Thyroid gland (tissue), 4 donors: ENCODE results near the gene KCNH4.

Source experiments
- POLR2A ChIP-seq, 2 donors: fragments of 450-650 bp; IDR thresholded peaks; one replicate each; pipeline ENCODE4 v1.6.1; 2017; ENCODE audit warnings: antibody characterized with exemption in 2 of 2, mild to moderate bottlenecking in 2 of 2, moderate library complexity in 1 of 2
- TF ChIP-seq, protein P1 (sequence below), 6 experiments: fragments of 200-600 bp in 3 of 6; fragments of 450-650 bp in 3 of 6; sonication (generic) in 3 of 6; IDR thresholded peaks; one replicate each; pipeline ENCODE4 v1.5.1; 2016 to 2019; ENCODE audit warnings: antibody characterized with exemption in 6 of 6, mild to moderate bottlenecking in 2 of 6, inconsistent platforms in 1 of 6, moderate library complexity in 1 of 6

DNA sequence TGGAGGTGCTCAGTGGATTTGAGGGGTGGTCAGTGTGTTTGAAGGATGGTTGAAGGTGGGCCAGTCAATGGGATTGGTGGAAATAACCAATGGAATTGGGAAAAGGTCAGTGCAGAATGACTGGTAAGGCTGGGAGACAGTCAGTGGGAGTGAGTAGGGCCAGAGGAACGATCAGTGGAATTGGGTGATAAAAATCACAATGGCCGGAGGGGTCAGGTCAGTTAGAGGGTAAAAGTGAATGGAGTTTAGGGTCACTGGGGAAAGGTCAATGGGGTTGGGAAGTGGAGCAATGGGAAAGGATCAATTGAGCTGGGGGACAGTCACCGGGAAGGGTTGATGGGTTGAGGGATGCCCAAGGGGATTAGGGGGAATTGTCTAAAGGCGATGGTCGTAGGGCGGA, 15.2 kb downstream of the KCNH4 start:
- TF ChIP-seq, protein P1, sequence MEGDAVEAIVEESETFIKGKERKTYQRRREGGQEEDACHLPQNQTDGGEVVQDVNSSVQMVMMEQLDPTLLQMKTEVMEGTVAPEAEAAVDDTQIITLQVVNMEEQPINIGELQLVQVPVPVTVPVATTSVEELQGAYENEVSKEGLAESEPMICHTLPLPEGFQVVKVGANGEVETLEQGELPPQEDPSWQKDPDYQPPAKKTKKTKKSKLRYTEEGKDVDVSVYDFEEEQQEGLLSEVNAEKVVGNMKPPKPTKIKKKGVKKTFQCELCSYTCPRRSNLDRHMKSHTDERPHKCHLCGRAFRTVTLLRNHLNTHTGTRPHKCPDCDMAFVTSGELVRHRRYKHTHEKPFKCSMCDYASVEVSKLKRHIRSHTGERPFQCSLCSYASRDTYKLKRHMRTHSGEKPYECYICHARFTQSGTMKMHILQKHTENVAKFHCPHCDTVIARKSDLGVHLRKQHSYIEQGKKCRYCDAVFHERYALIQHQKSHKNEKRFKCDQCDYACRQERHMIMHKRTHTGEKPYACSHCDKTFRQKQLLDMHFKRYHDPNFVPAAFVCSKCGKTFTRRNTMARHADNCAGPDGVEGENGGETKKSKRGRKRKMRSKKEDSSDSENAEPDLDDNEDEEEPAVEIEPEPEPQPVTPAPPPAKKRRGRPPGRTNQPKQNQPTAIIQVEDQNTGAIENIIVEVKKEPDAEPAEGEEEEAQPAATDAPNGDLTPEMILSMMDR (IDR thresholded peaks at IDR 0.05) = no peak
- no peak for TF ChIP-seq POLR2A (IDR thresholded peaks at IDR 0.05)
